Measurements from ENCODE around the gene KRTAP4-9.
A peak's percentile ranks its signal among the peaks of the same experiment; 100 is the strongest.
"Not testable (repeated sequence)": the region's sequence is repeated elsewhere in the genome, so short reads cannot be mapped to it uniquely, and the experiment has no call there.

Gene KRTAP4-9

GRCh38 chr17:41098481-41098880 is 6.7 kb upstream of the KRTAP4-9 start:
- DNase-seq, result no peak

GRCh38 chr17:41099682-41100480 is 5.3 kb upstream of the KRTAP4-9 start:
- DNase-seq, result not testable (repeated sequence)

GRCh38 chr17:41101586-41102259 is 3.5 kb upstream of the KRTAP4-9 start, which contains the start of gene KRTAP4-16:
Gene KRTAP4-16, minus strand, starts transcription at chr17:41102209. Its CDS starts 0 bp downstream, at chr17:41102209.
- DNase-seq, result no peak

GRCh38 chr17:41103896-41104295 is 1.3 kb upstream of the KRTAP4-9 start:
- no peak for DNase-seq

GRCh38 chr17:41104386-41105038 is 677 bp upstream of the KRTAP4-9 start:
- DNase-seq, result not testable (repeated sequence)

GRCh38 chr17:41107941-41108450 is 2.8 kb downstream of the KRTAP4-9 start:
- peak; percentile 17 for DNase-seq

GRCh38 chr17:41108728-41109386 is 3.7 kb downstream of the KRTAP4-9 start:
- not testable (repeated sequence) for DNase-seq

- no peak for DNase-seq
Observed at GRCh38 chr17:41111151-41111885, 6.1 kb downstream of the KRTAP4-9 start.

- peak; percentile 21 for DNase-seq
Observed at GRCh38 chr17:41116297-41116696, 11.1 kb downstream of the KRTAP4-9 start.

- DNase-seq, result not testable (repeated sequence)
Observed at GRCh38 chr17:41117846-41118386, 12.7 kb downstream of the KRTAP4-9 start, which contains the start of gene KRTAP4-11. Gene KRTAP4-11, minus strand, starts transcription at chr17:41118373. Its CDS starts 58 bp downstream, at chr17:41118315.

- no peak for DNase-seq
Observed at GRCh38 chr17:41118721-41119120, 13.5 kb downstream of the KRTAP4-9 start.

GRCh38 chr17:41119696-41120690 is 14.8 kb downstream of the KRTAP4-9 start:
- peak; percentile 6 for DNase-seq

GRCh38 chr17:41121742-41122141 is 16.6 kb downstream of the KRTAP4-9 start:
- no peak for DNase-seq

GRCh38 chr17:41123292-41123990 is 18.3 kb downstream of the KRTAP4-9 start:
- not testable (repeated sequence) for DNase-seq

- DNase-seq, result not testable (repeated sequence)
Observed at GRCh38 chr17:41123991-41124371, 18.8 kb downstream of the KRTAP4-9 start, which contains the start of gene KRTAP4-12. Gene KRTAP4-12, minus strand, starts transcription at chr17:41124182. Its CDS starts 60 bp downstream, at chr17:41124122.

- DNase-seq, result no peak
Observed at GRCh38 chr17:41125064-41125463, 19.9 kb downstream of the KRTAP4-9 start.

GRCh38 chr17:41126412-41126811 is 21.2 kb downstream of the KRTAP4-9 start:
- DNase-seq, result no peak

GRCh38 chr17:41127371-41127770 is 22.2 kb downstream of the KRTAP4-9 start:
- no peak for DNase-seq

GRCh38 chr17:41131979-41132378 is 26.8 kb downstream of the KRTAP4-9 start:
- DNase-seq, result no peak

Measured in inflammatory macrophage treated with lipopolysaccharide for 4 hours (primary cell).